ENCODE measurements around the gene SORCS1. TPM values are rescaled to one million over a fixed set of nuclear protein-coding genes. Genes with fewer than 3 reads are reported as not detected.

SORCS1 gene
- total and polyA plus RNA-seq, 2 donors (not counting 1 experiment from before 2014, with no cell fraction given), result under 0.01 to 0.01 TPM

DNA sequence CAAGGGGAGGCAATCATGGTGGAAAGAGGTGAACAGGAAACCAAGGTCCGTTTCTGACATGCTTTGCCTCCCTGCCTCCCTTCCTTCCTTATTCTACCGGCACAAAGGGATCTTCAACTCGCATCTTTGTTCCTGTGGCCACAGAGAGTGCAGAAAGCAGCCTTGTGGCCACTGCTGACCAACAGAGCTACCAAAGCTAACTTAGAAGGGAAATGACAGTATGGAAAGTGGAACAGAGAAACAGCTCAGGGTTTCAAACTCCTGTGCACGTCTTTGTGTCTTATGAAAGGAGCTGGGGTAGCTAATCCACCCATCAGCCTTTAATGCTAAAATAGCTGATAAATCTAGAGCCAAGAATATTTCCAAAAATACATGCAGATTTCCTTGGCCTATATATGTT, 588.0 kb downstream of the SORCS1 start:
- Histone ChIP-seq H2AFZ (ENCODE audit: low read length) (no peak overlapping the region), H3K4me1 (ENCODE audit: control insufficient read depth, extremely low read depth, insufficient read depth, low read length) (no peaks in the 10 kb centered on the region), H3K4me3 (replicated peaks in 1 of 4; ENCODE audit: control extremely low read depth in 1 of 4, insufficient read depth in 1 of 4, low read depth in 3 of 4, low read length in 4 of 4) (no peak overlapping the region), H3K9me3 (ENCODE audit: control insufficient read depth, insufficient read depth, low read depth, low read length) (no peaks in the 10 kb centered on the region), H3K4me2 (ENCODE audit: extremely low read depth, insufficient read depth, low read length) (no peak overlapping the region), H3K27me3 (ENCODE audit: control insufficient read depth, insufficient read depth, low read length) (no peaks in the 10 kb centered on the region), H3K9ac (ENCODE audit: insufficient read depth, low read length) (no peak overlapping the region), H3K79me2 (ENCODE audit: control insufficient read depth, insufficient read depth, low read length) (no peaks in the 10 kb centered on the region), H3K36me3 (ENCODE audit: control insufficient read depth, insufficient read depth, low read length) (no peaks in the 10 kb centered on the region), H3K27ac (ENCODE audit: insufficient read depth, low read length) (no peak overlapping the region), H4K20me1 (ENCODE audit: control insufficient read depth, extremely low read depth, insufficient read depth, low read length) (no peaks in the 10 kb centered on the region)
- DNase-seq (ENCODE audit: low read depth in 2 of 2), result no peak
- TF ChIP-seq EZH2 (IDR thresholded peaks at IDR 0.05; ENCODE audit: low read length, missing control alignments), result no peak
- TF ChIP-seq, protein P1, sequence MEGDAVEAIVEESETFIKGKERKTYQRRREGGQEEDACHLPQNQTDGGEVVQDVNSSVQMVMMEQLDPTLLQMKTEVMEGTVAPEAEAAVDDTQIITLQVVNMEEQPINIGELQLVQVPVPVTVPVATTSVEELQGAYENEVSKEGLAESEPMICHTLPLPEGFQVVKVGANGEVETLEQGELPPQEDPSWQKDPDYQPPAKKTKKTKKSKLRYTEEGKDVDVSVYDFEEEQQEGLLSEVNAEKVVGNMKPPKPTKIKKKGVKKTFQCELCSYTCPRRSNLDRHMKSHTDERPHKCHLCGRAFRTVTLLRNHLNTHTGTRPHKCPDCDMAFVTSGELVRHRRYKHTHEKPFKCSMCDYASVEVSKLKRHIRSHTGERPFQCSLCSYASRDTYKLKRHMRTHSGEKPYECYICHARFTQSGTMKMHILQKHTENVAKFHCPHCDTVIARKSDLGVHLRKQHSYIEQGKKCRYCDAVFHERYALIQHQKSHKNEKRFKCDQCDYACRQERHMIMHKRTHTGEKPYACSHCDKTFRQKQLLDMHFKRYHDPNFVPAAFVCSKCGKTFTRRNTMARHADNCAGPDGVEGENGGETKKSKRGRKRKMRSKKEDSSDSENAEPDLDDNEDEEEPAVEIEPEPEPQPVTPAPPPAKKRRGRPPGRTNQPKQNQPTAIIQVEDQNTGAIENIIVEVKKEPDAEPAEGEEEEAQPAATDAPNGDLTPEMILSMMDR (conservative IDR thresholded peaks at IDR 0.05 in 1 of 2, IDR thresholded peaks at IDR 0.05 in 1 of 2; ENCODE audit: low read depth in 1 of 2, low read length in 2 of 2), result no peak

DNA sequence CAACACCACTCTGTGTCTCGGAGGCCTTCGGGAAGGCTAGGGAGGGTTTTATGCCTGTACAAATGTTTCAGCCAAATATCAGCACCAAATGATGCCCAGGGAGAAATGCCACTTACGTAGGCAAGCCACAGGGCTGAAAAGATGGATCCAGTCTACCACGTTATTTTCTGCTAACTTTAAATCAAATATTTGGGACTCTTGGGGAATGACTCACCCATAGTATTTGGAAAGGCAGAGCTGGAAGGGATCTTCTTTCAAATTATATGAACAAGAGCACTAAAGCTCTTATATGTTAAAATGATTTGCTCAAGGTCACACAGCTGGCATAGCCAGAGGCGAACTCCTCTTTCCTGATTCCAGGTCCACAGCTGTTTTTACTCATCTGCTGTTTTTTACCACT, 591.4 kb downstream of the SORCS1 start:
- Histone ChIP-seq H3K4me2 (ENCODE audit: extremely low read depth, insufficient read depth, low read length) (no peak overlapping the region), H2AFZ (ENCODE audit: low read length) (no peak overlapping the region)
- TF ChIP-seq, protein P1 (conservative IDR thresholded peaks at IDR 0.05 in 1 of 2, IDR thresholded peaks at IDR 0.05 in 1 of 2; ENCODE audit: low read depth in 1 of 2, low read length in 2 of 2), result no peak
- TF ChIP-seq EZH2 (IDR thresholded peaks at IDR 0.05; ENCODE audit: low read length, missing control alignments), result no peak

DNA sequence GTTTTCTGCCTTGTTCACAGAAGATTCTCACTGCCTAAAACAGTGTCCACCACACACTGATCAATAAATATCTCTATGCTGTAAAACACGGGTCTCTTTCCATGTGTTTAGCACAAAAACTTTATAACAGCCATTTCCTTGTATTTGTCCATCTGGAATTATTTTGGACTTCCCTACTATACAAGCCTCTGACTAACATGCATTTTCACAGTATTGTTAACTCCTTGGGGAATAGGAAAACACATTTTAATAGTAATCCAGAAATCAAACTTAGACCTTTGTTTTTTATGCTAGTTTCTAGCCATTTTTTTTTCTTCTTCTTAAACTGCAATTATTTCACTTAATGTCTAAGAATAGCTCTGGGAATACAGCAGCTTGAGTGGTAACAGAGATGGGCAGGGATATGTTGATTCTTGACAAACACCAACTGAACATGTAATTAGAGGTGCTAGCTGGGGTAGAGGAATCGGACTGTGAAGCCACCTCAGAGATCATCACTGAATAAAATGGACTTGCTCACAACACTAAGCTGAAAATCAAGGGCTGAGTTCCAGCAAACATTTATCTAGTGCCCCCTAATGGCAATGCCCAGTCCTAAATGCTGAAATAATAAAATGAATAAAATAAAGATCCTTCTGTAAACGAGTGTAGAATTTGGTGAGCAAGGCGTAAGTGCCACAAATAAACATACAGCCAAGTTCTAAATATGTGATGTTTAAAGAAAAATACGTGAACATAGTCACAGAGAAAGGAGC, 593.1 kb downstream of the SORCS1 start:
- Histone ChIP-seq H3K4me1 (ENCODE audit: control insufficient read depth, extremely low read depth, insufficient read depth, low read length) (no peaks in the 10 kb centered on the region), H3K4me3 (replicated peaks in 1 of 4; ENCODE audit: control extremely low read depth in 1 of 4, insufficient read depth in 1 of 4, low read depth in 3 of 4, low read length in 4 of 4) (no peak overlapping the region), H3K9me3 (ENCODE audit: control insufficient read depth, insufficient read depth, low read depth, low read length) (no peaks in the 10 kb centered on the region), H2AFZ (ENCODE audit: low read length) (no peak overlapping the region), H3K9ac (ENCODE audit: insufficient read depth, low read length) (no peak overlapping the region), H3K27me3 (ENCODE audit: control insufficient read depth, insufficient read depth, low read length) (no peaks in the 10 kb centered on the region), H4K20me1 (ENCODE audit: control insufficient read depth, extremely low read depth, insufficient read depth, low read length) (no peaks in the 10 kb centered on the region), H3K27ac (ENCODE audit: insufficient read depth, low read length) (no peak overlapping the region), H3K36me3 (ENCODE audit: control insufficient read depth, insufficient read depth, low read length) (no peaks in the 10 kb centered on the region), H3K4me2 (ENCODE audit: extremely low read depth, insufficient read depth, low read length) (no peak overlapping the region), H3K79me2 (ENCODE audit: control insufficient read depth, insufficient read depth, low read length) (no peaks in the 10 kb centered on the region)
- TF ChIP-seq, protein P1 (conservative IDR thresholded peaks at IDR 0.05 in 1 of 2, IDR thresholded peaks at IDR 0.05 in 1 of 2; ENCODE audit: low read depth in 1 of 2, low read length in 2 of 2), result peak; percentile 54
- TF ChIP-seq EZH2 (IDR thresholded peaks at IDR 0.05; ENCODE audit: low read length, missing control alignments), result no peak
- DNase-seq (ENCODE audit: low read depth in 2 of 2), result peak; percentile 35 to 62

More for the DNA sequence above, 591.4 kb downstream of the SORCS1 start:
- Histone ChIP-seq H3K9ac (ENCODE audit: insufficient read depth, low read length) (no peak overlapping the region), H3K27ac (ENCODE audit: insufficient read depth, low read length) (no peak overlapping the region), H3K36me3 (ENCODE audit: control insufficient read depth, insufficient read depth, low read length) (no peaks in the 10 kb centered on the region), H3K9me3 (ENCODE audit: control insufficient read depth, insufficient read depth, low read depth, low read length) (no peaks in the 10 kb centered on the region), H3K4me1 (ENCODE audit: control insufficient read depth, extremely low read depth, insufficient read depth, low read length) (no peaks in the 10 kb centered on the region), H3K27me3 (ENCODE audit: control insufficient read depth, insufficient read depth, low read length) (no peaks in the 10 kb centered on the region), H4K20me1 (ENCODE audit: control insufficient read depth, extremely low read depth, insufficient read depth, low read length) (no peaks in the 10 kb centered on the region), H3K79me2 (ENCODE audit: control insufficient read depth, insufficient read depth, low read length) (no peaks in the 10 kb centered on the region), H3K4me3 (replicated peaks in 1 of 4; ENCODE audit: control extremely low read depth in 1 of 4, insufficient read depth in 1 of 4, low read depth in 3 of 4, low read length in 4 of 4) (no peak overlapping the region)
- DNase-seq (ENCODE audit: low read depth in 2 of 2), result peak; percentile 60 to 68
